ENCODE measurements around the gene ERN2. TPM values are rescaled to one million over a fixed set of nuclear protein-coding genes. Genes with fewer than 3 reads are reported as not detected.

The ERN2 gene
- total RNA-seq, 4 donors from 2014 or later = not detected

DNA sequence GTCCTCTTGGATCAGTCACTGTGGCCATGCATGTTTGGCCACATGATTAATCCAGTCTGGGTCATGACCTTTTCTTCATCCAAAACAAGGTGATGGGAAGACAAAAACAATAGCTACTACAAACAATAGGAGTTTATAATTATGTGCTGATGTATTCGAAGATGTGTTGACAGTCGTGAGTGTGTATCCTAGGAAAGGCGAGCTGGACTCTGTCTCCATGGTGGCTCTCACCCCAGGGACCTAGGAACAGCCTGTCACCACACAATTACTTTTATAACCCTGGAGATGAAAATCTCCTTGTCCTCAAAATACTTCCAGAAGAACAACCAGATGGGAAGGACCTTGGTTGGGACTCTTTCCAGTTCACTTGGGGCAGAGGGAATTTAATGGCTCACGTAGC is 44.1 kb downstream of the ERN2 start:
- 95 to 97% methylated on average over 4 of the region's 4 CpGs for WGBS, 2 donors
- H3K27ac ChIP-seq = no peak overlapping the region
- H3K4me3 ChIP-seq (replicated peaks in 1 of 3) = no peak overlapping the region
- no peaks in the 10 kb centered on the region for H3K27me3 ChIP-seq
- TF ChIP-seq, protein P1, sequence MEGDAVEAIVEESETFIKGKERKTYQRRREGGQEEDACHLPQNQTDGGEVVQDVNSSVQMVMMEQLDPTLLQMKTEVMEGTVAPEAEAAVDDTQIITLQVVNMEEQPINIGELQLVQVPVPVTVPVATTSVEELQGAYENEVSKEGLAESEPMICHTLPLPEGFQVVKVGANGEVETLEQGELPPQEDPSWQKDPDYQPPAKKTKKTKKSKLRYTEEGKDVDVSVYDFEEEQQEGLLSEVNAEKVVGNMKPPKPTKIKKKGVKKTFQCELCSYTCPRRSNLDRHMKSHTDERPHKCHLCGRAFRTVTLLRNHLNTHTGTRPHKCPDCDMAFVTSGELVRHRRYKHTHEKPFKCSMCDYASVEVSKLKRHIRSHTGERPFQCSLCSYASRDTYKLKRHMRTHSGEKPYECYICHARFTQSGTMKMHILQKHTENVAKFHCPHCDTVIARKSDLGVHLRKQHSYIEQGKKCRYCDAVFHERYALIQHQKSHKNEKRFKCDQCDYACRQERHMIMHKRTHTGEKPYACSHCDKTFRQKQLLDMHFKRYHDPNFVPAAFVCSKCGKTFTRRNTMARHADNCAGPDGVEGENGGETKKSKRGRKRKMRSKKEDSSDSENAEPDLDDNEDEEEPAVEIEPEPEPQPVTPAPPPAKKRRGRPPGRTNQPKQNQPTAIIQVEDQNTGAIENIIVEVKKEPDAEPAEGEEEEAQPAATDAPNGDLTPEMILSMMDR (IDR thresholded peaks at IDR 0.05) = no peak
- TF ChIP-seq POLR2A (IDR thresholded peaks at IDR 0.05) = no peak
- H3K9me3 ChIP-seq = no peaks in the 10 kb centered on the region
- peaks cover 48 to 56% of the 10 kb centered on the region in 2 donors for H3K36me3 ChIP-seq
- intact Hi-C loops (cut with DNase I) = no loop called here
- H3K4me1 ChIP-seq = no peaks in the 10 kb centered on the region
- no peak for DNase-seq

DNA sequence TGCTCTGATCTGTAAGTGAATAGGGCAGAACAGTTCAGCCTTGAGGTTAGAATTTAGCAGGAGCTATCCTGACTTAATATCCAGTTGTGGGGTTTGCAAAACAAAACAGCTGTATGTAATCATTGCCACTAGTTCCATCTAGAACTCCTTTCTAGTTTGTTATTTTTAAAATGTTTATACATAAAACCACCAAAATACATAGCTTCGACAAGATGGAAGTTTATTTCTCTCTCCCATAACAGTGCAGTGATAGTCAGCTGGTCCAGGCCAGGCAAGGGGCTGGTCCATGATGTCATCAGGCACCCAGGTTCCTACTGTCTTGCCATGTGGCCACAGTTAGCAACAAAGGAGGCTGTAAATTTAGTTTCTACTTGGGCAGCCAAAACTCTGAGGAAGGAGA is 44.8 kb downstream of the ERN2 start:
- H3K9me3 ChIP-seq = no peaks in the 10 kb centered on the region
- no peaks in the 10 kb centered on the region for H3K4me1 ChIP-seq
- WGBS, 2 donors = 80 to 85% methylated on average over 1 of the region's 1 CpG
- no peak for DNase-seq
- peaks cover 54 to 63% of the 10 kb centered on the region in 2 donors for H3K36me3 ChIP-seq
- no peak overlapping the region for H3K27ac ChIP-seq
- TF ChIP-seq, protein P1 (IDR thresholded peaks at IDR 0.05) = no peak
- no peak for TF ChIP-seq POLR2A (IDR thresholded peaks at IDR 0.05)
- H3K27me3 ChIP-seq = no peaks in the 10 kb centered on the region
- intact Hi-C loops (cut with DNase I) = no loop called here
- H3K4me3 ChIP-seq (replicated peaks in 1 of 3) = no peak overlapping the region

DNA sequence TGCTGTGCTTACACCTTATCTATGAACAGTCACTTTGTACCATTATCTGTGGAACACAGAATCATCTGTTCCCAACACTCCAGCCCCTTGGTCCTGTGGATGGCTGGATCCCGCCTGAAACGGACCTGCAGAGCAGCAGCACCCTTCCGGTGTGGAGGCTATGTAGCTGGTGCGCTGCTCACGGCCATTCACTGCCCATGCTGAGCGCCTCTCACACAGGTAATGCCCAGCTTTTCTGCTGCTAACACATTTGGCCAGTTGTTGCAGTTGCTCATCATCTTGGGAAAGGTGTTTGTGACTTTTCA is 45.7 kb downstream of the ERN2 start:
- DNase-seq = no peak
- no peak for TF ChIP-seq POLR2A (IDR thresholded peaks at IDR 0.05)
- TF ChIP-seq, protein P1 (IDR thresholded peaks at IDR 0.05) = no peak
- Histone ChIP-seq H3K4me1 (no peaks in the 10 kb centered on the region), H3K36me3 (peaks cover 62 to 72% of the 10 kb centered on the region in 2 donors), H3K4me3 (replicated peaks in 1 of 3) (no peak overlapping the region), H3K9me3 (no peaks in the 10 kb centered on the region), H3K27me3 (no peaks in the 10 kb centered on the region), H3K27ac (no peak overlapping the region)
- 96 to 97% methylated on average over 6 of the region's 6 CpGs for WGBS, 2 donors
- intact Hi-C loops (cut with DNase I) = no loop called here

DNA sequence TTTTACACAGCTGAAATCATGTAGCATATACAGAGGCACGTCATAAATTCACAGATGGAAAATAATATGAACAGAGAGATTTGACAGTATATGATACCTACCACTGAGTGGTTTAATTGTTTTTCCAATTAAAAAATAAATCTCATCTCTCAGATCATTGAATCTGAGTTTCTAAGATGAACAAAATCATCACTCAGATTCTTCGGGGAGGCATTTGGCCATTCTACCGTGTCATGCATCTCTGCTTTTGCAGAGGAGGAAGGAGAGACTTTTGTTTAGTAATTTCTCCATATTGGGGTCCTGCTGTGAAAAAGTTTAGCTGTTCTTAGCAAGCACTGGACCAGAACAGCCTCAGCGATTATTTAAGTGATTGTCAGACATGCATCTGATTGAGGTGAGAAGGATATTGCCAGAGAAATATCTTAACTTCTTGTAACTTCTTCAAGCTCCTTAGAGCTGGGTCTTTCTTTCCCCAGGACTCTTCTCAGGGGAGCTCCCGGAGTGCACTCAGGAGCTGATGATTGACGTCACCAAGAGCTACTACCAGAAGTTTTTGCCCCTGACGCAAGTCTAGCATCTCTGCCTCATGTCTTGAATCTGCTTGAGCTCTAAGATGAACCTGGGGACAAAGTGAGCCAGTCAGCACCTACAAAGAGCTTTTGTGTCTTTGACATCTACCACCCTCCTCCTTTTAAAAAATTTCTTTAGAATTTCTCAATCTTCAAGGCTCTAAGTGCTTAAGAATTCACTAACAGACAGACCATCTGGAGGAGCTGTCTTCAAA is 46.3 kb downstream of the ERN2 start:
- Histone ChIP-seq H3K4me1 (no peaks in the 10 kb centered on the region), H3K27me3 (no peaks in the 10 kb centered on the region), H3K4me3 (replicated peaks in 1 of 3) (no peak overlapping the region), H3K36me3 (peaks cover 68 to 76% of the 10 kb centered on the region in 2 donors), H3K27ac (no peak overlapping the region), H3K9me3 (no peaks in the 10 kb centered on the region)
- no peak for DNase-seq
- TF ChIP-seq POLR2A (IDR thresholded peaks at IDR 0.05) = no peak
- TF ChIP-seq, protein P1 (IDR thresholded peaks at IDR 0.05) = no peak
- 83 to 84% methylated on average over 7 of the region's 7 CpGs for WGBS, 2 donors
- intact Hi-C loops (cut with DNase I) = no loop called here

DNA sequence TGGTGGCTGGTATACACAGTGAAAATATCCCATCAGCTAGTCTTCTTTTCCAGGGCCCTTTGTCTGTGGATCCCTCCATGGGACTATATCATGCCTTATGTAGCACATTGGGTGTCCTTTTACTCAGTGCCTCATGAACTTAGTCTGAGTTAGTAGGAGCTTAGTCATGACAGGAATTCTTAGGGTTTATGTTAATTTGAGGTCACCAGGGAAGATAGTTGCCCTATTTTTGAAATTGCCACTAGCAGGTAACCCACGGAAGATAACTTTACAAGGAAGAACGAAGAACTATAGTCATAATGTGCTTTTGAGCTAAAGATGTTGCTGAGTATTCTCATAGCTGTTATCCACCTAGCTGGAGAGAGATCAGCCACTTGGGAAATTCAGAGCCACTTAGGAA is 49.1 kb downstream of the ERN2 start:
- Histone ChIP-seq H3K27ac (no peak overlapping the region), H3K4me3 (replicated peaks in 1 of 3) (no peak overlapping the region), H3K36me3 (peaks cover 82 to 83% of the 10 kb centered on the region in 2 donors), H3K27me3 (no peaks in the 10 kb centered on the region), H3K4me1 (no peaks in the 10 kb centered on the region), H3K9me3 (no peaks in the 10 kb centered on the region)
- intact Hi-C loops (cut with DNase I) = no loop called here
- 94 to 95% methylated on average over 2 of the region's 2 CpGs for WGBS, 2 donors
- no peak for DNase-seq
- TF ChIP-seq, protein P1 (IDR thresholded peaks at IDR 0.05) = no peak
- no peak for TF ChIP-seq POLR2A (IDR thresholded peaks at IDR 0.05)
